Suprapubic skin (tissue), 4 donors: ENCODE measurements around the gene CDH3.

Source experiments
- EP300 ChIP-seq: sonication (generic); formaldehyde crosslinking; IDR thresholded peaks from one replicate; pipeline ENCODE4 v1.6.1; 2017; ENCODE audit warnings: antibody characterized with exemption
- POLR2AphosphoS5 ChIP-seq, 3 donors: sonication (generic); formaldehyde crosslinking; IDR thresholded peaks; one replicate each; pipeline ENCODE4 v1.6.1; 2017; ENCODE audit warnings: antibody characterized with exemption in 3 of 3
- TF ChIP-seq, protein P1 (sequence below), 2 donors: fragments of 200-600 bp in 1 of 2; fragments of 450-650 bp in 1 of 2; sonication (generic) in 1 of 2; IDR thresholded peaks; one replicate each; pipeline ENCODE4 v1.5.1; 2016 to 2019; ENCODE audit warnings: antibody characterized with exemption in 2 of 2, mild to moderate bottlenecking in 1 of 2, moderate library complexity in 1 of 2

DNA sequence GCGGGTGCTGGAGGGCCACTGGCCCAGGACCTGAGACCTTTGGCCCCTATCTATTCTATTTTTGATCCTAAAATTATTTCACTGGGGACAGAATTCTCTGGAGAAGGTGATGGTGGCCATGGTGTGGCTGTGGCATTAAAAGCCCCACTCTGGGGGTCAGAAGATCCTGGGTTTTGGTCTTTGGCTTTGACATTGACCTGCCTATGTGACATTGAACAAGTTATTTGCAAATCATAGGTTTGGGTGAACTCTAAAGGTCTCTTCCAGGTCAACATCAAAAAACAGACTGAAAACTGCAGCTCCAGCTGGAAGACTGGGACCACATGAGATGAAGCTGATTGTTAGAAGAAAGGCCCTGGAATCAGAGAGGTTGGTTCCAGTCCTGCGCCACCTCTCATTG is 89.7 kb downstream of the CDH3 start:
- TF ChIP-seq, protein P1, sequence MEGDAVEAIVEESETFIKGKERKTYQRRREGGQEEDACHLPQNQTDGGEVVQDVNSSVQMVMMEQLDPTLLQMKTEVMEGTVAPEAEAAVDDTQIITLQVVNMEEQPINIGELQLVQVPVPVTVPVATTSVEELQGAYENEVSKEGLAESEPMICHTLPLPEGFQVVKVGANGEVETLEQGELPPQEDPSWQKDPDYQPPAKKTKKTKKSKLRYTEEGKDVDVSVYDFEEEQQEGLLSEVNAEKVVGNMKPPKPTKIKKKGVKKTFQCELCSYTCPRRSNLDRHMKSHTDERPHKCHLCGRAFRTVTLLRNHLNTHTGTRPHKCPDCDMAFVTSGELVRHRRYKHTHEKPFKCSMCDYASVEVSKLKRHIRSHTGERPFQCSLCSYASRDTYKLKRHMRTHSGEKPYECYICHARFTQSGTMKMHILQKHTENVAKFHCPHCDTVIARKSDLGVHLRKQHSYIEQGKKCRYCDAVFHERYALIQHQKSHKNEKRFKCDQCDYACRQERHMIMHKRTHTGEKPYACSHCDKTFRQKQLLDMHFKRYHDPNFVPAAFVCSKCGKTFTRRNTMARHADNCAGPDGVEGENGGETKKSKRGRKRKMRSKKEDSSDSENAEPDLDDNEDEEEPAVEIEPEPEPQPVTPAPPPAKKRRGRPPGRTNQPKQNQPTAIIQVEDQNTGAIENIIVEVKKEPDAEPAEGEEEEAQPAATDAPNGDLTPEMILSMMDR (IDR thresholded peaks at IDR 0.05): no peak
- TF ChIP-seq EP300: no peak
- no peak for TF ChIP-seq POLR2AphosphoS5 (IDR thresholded peaks at IDR 0.05)
